T follicular helper cell (primary cell): ENCODE results near the gene RAB18.
"Not testable (repeated sequence)": the region's sequence is repeated elsewhere in the genome, so short reads cannot be mapped to it uniquely, and the experiment has no call there.

ENCODE experiments used
- DNase-seq: peaks from one replicate; pipeline ENCODE4 v3.0.0-alpha.2; 2020; ENCODE audit warnings: low read depth
- total RNA-seq, 2 experiments: gene quantifications; one replicate each; lab custom pipeline; 2026; lab: John Stamatoyannopoulos, UW

RAB18 gene
- total RNA-seq = 62.2 to 78.7 reads per million in 2 experiments

DNA sequence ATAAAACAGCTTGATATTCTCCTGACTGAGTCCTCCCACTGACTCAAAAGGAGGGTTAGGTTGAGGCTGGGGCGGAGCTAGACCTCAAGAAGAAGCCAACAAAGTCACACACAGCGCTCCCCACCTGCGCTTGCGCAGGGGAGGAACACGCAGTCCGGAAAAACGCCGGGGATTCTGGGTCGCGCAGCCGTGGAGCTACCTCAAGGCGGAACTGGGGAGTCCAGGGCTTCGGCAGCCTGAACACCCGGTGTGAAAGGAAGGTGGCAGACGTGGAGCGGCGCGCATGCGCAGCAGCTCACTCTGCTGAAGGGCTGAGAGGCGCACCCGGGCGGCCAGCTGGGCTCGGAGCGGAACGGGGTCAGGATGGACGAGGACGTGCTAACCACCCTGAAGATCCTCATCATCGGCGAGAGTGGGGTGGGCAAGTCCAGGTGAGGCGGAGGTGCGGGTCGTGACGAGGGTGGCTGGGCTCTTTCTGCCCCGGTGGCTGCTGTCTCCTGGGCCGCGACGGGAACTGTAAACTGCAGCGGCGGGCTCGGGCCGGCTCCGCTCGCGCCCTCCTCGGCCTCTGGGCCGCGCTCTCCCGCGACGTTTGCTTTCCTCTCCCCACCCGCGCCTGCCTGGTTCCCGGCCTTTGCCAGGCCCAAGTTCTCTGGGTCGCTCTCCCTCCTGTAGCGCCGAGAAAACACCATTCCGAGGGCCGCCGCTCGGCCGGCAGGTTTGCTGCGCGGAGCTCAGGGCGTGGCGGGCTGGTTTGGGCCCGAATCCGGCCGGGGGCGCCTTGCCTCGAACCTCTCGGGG lies at the start of gene RAB18:
Gene RAB18, plus strand, starts transcription at position 298 of the 801 bp plus-strand sequence. Its CDS starts 66 bp downstream, at position 364.
- peak; percentile 98 for DNase-seq

DNA sequence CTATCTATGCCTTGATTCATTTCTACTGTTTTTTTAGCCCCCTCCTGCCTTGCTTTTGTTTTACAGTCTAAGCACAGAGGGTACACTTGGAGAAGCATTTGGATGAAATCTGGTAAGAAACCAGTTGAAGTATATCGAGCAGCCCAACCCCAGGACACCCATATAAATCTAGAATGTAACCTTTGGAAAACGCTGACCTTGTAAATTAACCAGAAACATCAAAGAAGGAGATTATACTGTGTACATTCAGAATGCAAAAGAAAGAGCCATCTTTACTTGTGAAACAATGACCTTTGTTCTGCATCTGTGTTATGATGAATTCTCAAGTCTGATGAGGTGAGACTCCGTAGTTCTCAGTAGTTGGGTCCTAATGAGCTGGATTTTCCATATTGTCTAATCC lies 49.3 kb upstream of the RAB18 start:
- DNase-seq = no peak

DNA sequence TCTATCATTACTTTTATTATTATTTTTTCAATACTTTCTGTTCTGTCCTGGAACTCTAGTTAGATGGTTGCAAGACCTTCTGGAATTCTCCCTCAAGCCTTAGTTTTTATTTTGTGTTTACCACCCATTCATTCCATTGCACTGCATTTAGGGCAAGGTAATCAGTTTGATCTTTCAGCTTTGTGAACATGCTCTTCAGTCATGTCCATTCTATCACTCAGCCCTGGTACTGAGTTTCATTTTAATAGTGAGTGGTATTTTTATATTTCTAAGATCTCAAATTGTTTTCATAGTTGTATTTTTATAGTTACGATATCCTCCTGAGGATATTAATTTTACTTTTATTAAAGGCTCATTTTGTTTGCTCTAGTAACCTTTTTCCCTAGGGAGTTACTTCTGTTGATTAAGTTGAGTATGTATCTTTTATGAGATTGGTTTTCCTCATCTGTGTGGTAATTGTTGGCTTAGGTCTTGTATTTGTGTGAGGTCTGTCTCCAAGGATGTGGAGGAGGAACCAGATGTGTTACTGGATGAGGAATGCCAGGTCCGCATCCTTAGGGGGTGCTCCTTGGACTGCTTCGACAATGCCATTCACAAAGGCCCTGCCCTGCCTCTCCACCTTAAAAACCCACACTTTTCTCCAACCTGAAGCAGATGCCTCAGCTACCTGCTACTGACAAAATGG lies 46.7 kb upstream of the RAB18 start:
- no peak for DNase-seq

DNA sequence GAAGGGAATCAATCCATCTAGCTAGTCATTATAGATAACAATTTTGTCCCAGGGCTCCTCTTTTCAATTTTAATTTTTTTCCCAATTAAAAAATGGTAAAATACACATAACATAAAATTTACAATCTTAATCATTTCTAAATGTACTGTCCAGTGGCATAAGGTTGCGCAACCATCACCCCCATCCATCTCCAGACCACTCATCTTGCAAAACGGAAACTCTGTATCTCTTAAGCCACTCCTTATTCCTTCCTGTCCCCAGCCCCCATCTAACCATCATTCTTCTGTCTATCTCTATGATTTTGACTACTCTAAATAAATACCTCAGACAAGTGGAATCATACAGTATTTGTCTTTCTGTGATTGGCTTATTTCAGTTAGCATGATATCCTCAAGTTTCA lies 46.1 kb upstream of the RAB18 start:
- no peak for DNase-seq

DNA sequence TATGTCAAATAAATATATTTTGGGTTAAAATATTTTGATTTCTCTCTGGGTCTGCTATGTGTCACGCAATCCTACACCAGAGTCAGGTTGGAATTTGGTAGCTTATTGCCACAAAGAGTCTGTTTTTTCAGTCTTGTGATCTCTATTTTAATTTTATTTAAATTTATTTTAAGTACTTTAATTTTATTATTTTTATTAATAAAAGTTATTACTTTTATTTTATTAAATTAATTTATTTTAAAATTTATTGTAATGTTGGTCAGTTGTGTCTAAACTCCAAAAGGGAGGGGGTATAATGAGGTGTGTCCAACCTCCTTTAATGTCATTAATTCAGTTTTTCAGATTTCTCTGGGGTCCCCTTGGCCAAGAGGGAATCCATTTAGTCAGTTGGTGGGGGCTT lies 42.8 kb upstream of the RAB18 start:
- DNase-seq = no peak

DNA sequence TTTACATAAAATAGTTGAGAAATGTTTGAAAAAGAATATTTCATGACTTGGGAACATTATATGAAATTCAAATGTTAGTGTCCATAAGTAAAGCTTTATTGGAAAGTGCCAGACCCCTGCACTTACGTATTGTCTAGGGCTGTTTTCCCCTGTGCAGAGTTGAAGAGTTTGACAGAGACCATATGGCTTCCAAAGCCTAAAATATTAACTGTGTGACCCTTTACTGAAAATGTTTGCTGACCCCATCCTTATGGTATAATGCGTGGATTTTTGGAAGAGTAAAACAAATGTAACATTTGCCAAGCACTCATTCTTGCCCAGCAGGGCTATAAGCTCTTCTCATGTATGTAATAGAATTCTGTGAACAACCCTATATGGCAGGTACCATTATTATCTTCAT lies 40.1 kb upstream of the RAB18 start:
- DNase-seq = no peak

DNA sequence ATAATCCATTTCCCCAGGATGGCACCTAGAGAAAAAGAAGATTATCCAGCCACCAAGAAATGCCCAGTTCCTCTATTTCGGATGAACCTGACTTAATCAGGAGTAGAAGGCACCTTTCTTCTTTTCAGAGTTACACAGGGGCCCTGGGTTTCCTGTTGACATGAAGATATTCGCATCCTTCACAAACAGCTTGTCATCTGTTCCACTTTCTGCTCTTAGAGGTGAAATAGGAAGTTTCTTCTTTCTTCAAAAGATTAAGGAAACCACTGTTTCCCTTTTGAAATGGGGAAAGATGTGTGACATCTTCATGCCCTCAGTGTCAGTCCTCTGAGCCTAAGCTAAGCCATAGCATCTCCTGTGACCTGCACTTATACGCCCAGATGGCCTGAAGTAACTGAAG lies 39.1 kb upstream of the RAB18 start:
- DNase-seq = no peak

DNA sequence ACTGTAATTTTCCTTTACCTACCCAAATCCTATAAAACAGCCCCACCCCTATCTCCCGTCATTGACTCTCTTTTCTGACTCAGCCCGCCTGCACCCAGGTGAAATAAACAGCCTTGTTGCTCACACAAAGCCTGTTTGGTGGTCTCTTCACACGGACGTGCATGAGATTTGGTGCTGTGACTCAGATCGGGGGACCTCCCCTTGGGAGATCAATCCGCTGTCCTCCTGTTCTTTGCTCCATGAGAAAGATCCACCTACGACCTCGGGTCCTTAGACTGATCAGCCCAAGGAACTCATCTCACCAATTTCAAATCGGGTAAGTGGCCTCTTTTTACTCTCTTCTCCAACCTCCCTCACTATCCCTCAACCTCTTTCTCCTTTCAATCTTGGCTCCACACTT lies 38.5 kb upstream of the RAB18 start:
- not testable (repeated sequence) for DNase-seq

DNA sequence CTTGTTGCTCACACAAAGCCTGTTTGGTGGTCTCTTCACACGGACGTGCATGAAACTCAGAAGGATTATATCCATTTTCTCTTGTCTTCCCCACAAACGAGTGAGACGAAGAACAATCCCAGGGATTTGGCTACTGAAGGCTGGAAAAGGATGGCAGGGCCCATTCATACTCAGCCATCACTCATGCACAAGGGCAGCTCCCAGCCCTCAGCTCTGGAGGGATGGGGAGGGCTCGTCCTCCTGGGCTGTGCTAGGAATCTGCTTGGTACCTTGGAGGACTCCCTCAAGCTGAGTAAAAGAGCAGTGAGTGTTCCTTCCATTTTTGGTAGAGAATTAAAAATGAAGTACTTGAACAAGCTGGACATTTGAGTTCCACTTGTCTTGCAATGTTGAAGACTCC lies 33.2 kb upstream of the RAB18 start:
- no peak for DNase-seq

DNA sequence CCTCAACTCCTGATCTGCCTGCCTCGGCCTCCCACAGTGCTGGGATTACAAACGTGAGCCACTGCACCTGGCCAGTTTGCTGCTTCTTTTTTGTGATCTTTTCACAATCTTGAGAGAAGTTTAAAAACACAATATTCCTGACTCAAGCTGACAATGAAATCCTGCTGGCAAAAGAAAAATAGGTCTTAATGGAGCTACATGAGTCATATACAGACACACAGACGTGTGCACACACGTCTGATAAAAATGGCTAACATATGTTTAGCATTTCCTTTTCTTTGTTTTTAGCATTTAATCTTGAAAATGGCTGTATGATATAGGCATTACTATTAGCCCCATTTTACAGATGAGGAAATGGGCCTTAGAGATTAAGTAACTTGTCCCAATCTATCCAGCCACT lies 29.4 kb upstream of the RAB18 start:
- DNase-seq = no peak

DNA sequence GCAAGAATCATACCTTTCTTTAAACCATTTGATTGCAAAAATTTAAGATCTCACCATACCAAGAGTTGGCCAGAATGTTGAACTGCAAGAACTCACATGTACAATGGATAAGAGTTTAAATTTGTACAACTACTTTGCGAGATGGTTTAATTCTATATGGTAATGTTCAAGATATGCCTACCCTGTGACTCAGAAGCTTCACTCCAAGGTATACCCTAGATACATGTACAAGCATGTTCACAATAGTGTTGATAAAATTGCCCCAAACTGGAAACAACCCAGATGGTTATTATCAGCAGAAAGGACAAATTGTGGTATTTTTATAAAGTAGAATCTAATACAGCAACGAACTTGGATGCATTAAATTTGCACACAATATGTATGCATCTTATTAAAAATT lies 25.1 kb upstream of the RAB18 start:
- no peak for DNase-seq

DNA sequence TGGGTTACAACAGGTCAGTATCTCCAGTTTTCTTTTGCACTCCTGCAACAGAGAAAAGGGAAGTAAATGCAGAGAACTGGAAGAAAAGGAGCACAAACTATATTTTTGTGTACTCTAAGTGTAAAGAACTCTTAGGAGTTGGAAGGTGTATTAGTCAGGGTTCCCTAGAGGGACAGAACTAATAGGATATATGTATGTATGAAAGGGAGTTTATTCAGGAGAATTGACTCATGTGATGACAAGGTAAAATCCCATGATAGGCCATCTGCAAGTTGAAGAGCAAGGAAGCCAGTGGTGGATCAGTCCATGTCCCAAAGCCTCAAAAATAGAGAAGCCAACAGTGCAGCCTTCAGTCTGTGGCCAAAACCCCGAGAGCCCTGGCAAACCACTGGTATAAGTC lies 22.6 kb upstream of the RAB18 start:
- DNase-seq = no peak

DNA sequence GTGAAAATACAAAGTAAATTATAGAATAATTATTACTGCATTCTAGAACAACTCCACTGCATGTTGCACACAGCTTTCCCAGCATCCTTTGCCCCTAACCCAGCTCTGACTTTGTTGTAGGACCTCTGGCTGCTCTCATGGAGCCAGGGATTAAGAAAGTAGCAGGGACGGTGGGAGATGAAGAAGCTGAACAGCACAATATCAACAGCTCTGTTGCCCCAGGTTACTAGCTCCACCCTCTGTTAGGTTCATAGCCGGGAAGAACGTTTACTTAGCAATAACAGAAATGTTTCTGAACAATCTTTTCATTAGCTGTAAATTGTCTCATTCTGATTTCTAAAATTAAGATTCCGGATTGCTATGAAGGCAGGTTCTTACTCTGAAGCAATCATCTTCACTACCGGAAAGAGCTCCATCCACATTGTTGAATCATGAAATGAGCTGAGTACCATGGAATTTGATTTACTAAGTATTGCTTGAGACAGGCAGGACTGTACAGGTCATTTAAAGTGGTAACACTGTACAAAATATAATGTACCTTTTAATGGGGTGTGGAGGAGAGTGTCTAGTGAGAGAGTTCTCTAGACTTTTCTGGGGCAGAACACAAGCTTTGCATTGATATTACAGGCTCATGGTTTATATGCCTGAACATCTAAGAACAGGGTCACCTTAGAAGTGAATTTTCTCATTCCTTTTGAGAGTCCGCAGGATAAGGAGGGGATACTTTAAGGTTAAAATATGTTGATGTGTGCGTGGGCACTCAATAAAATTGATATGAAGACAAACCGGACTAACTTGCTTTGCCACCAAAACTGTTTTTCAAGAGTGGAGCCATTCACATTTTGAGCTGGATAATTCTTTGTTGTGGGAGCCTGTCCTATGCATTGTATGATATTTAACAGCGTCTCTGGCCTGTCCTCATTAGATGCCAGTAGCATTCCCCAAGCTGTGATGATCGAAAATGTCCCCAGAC lies 20.8 kb upstream of the RAB18 start:
- DNase-seq = no peak

DNA sequence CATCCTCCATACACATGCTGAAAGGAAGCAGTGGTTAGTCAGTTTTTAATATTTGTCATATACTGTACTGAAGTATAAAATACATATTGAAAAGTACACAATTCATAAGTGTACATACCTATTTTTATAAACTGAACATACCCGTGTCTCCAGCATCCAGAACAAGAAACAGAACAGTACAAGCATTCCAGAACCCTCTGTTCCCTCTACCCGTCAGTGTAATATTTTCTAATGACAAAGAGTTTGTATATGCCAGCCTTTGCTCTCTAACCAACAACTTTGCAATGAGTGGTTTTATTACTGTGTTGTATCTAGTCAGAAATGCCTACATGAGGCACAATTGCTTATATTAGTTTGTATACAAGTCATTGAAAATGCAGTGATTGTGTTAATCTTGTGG lies 18.7 kb upstream of the RAB18 start:
- no peak for DNase-seq

DNA sequence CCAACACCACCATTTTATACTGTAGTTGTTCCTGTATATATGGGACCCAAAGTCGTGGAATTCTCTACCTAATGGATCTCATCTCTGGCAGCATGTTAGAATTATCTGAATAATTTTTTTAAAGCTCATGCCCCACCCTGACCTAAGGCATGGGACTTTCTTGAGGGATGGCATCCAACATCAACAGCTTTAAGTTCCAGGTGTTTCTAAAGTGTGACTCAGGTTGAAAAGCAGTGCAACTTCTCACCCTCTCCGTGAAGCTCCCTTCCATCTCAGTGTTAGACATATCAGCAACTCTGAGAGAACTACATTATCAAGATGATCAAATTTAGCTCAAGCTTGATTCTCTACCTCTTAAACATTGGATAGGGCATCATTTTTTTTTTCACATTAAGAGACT lies 18.1 kb upstream of the RAB18 start:
- DNase-seq = no peak

DNA sequence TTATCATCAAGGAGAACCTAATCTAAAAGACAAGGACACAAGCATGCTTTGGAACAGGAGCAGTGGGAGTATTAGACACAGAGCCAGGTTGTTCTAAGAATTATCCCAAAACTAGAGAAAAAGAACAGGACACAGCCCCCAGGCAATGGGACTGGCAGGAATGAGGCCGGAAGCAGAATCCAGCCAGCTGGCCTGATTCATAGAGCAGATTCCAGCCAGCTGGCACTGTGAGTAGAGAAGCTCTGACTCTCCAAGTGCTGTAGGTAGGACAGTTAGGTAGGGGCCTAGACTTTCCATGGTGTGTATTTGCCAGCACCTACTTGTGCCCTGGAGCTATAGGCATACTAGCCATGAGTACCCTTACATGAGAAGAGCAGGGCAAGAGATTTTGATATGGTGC lies 13.3 kb upstream of the RAB18 start:
- DNase-seq = no peak

DNA sequence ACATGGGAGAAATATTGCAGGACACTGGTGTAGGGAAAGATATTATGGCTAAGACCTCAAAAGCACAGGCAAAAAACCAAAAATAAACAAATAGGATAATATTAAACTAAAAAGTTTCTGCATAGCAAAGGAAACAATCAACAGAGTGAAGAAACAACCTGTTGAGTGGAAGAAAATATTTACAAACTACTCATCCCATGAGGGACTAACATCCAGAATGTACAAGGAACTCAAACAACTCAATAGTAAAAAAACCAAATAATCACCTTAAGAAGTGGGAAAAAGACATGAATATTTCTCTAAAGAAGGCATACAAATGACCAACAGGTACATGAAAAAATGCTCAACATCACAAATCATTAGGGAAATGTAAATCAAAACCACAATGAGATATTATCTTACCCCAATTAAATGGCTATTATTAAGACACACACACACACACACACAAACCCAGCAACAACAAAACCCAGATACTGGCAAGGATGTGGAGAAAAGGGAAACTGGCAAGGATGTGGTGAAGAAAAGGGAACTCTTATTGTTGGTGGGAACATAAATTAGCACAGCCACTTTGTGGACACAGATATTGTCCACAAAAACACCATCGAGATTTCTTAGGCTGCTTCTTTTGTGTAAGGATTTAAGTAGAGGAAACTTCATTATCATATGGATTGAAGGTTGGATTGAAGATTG lies 9.8 kb upstream of the RAB18 start:
- no peak for DNase-seq

DNA sequence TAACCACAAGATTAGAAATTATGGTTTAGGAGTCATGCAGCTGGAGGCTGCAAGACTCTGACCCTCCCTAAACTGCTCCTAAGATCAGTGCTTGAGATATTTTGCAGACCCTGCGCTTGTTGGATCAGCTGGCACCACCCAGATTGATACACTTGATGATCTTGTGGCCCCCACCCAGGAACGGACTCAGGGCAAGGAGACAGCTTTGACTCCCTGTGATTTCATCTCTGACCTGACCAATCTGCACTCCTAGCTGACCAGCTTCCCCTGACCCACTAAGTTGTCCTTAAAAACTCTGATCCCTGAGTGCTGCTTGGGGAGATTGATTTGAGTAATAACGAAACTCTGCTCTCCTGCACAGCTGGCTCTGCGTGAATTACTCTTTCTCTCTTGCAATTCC lies 8.0 kb upstream of the RAB18 start:
- no peak for DNase-seq

DNA sequence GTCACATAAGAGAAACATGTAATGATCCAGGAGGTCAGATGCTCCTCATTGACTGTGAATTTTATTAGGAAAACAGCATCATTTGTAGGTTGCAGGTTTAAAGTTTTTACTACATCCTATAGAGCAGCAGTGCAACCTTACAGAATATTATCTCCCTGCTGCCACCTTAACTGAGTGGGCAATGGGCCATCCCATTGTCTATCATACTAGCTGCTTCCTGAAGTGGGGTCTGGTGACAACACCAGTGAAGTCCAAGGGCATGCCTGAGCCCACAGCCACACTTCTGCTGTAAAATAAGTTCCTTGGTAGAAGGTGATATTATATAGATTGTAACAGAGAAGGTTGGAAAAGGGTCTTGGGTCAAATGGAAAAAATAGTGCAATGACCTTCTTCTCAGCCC lies 4.0 kb upstream of the RAB18 start:
- DNase-seq = no peak

DNA sequence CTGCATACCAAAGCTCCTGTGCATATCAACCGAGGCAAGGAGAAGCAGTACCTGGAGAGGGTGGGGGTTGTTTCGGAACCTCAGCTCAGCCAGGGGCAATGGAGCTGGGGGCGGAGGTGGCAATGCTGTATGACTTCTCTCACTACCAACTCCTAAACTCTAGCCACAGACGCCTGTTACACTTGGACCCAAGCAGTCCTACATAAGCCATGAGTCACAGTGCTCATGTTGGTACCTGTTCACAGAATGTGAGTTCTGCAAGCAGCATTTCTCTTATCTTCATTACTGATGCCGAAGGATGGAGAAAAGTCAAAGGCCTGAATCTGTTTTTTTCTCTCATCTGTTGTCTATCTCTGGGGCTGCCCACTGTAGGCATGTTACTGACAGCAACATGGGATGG lies 3.2 kb upstream of the RAB18 start:
- DNase-seq = no peak

DNA sequence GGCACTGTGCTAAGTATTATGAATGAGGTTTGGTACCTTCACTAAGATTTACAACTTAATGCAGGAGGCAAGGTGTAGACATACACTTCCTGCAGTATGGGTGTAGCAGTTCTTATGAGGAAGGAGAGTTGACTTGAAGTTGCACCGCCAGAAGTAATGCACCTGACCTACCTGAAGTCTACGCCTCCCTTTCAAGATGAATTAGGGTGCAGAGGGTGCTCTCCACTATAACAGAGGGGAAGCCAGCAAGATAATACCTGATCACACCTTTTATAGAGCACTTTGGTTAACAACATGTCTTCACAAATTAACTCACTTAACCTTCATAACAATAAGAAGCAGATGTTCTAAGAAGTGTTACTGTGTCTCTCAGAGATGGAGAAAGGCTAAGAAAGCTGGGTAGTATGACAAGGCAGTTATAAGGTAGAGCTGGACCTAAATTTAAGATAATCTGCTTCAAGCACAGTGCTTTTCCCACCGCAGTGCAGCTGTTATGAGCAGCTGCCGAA lies 552 bp upstream of the RAB18 start:
- no peak for DNase-seq
